Chondrocyte (in vitro differentiated cells): ENCODE results near the gene NRIP2. TPM values are rescaled to one million over a fixed set of nuclear protein-coding genes. Genes with fewer than 3 reads are reported as not detected.

Source experiments
- DNase-seq: peaks from one replicate; pipeline ENCODE4 v3.0.0; 2021; ENCODE audit warnings: mixed read lengths, low spot score
- H3K27ac Mint-ChIP-seq: one replicate; pipeline ENCODE4 v1.8.0; 2021; ENCODE audit warnings: mild to moderate bottlenecking, moderate library complexity, mixed read lengths; ENCODE audit not compliant: unreplicated experiment
- H3K27me3 Mint-ChIP-seq: 2 replicates; pipeline ENCODE4 v1.8.0; 2021; ENCODE audit warnings: low read depth, mixed read lengths
- H3K36me3 Mint-ChIP-seq: 2 replicates; pipeline ENCODE4 v1.8.0; 2021; ENCODE audit warnings: low read depth, mixed read lengths
- H3K4me1 Mint-ChIP-seq: 2 replicates; pipeline ENCODE4 v1.8.0; 2021; ENCODE audit warnings: low read depth, mild to moderate bottlenecking, mixed read lengths
- H3K4me3 Mint-ChIP-seq: one replicate; pipeline ENCODE4 v1.8.0; 2021; ENCODE audit warnings: mild to moderate bottlenecking, moderate library complexity, mixed read lengths; ENCODE audit not compliant: unreplicated experiment
- H3K9me3 Mint-ChIP-seq: 2 replicates; pipeline ENCODE4 v1.8.0; 2021; ENCODE audit warnings: low read depth, mixed read lengths
- CTCF ChIP-seq: fragments of 200-600 bp; sonication (generic); IDR thresholded peaks from 2 replicates; pipeline ENCODE4 v1.5.0; 2021; ENCODE audit warnings: antibody characterized with exemption, mild to moderate bottlenecking, moderate library complexity
- total RNA-seq: library from RNA; stranded (reverse); gene quantifications from 3 replicates; pipeline ENCODE4 v1.2.1, GENCODE V29; 2021

Gene NRIP2
- total RNA-seq, 1 donor from 2014 or later: 0.25 TPM

DNA sequence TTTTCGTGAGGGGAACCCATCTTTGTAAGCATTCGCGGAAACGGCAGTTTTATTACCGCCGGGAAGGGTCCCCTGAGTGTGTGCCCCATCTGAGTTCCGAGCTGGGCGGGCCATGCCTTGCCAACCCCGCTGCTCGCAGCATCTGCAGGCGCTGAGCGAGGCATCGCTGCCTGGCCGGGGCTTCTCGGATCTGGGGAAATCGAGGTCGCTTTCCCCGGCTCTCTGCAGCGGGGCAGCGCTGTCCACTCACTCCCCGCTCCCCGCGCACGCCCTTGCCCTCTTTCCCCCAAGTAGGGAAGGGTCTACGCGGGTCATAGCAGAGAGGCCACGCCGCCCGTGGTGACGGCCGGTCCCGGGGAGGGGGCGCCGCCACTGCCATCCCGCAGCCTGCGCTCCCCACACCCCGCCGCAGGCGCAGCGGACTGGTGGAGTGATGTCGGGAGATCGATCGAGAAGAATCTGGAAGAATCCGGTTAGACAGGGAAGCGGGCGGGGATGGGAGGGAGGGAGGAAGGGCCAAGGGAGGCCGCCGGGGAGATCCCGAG, 40.6 kb downstream of the NRIP2 start:
- no peak for DNase-seq
- Mint-ChIP-seq H3K4me3 (peak overlapping the region; percentile 68), H3K9me3 (no peaks in the 10 kb centered on the region), H3K27me3 (no peaks in the 10 kb centered on the region), H3K36me3 (peaks cover 12% of the 10 kb centered on the region), H3K27ac (peak overlapping the region; percentile 32), H3K4me1 (peaks cover 16% of the 10 kb centered on the region)
- TF ChIP-seq CTCF: no peak

GRCh38 chr12:2793561-2793960, 41.3 kb downstream of the NRIP2 start:
- no peaks in the 10 kb centered on the region for H3K27me3 Mint-ChIP-seq

GRCh38 chr12:2792671-2793500, 41.9 kb downstream of the NRIP2 start:
- H3K4me3 Mint-ChIP-seq: no peak overlapping the region
- H3K36me3 Mint-ChIP-seq: peaks cover 6% of the 10 kb centered on the region
- peaks cover 16% of the 10 kb centered on the region for H3K4me1 Mint-ChIP-seq
- no peaks in the 10 kb centered on the region for H3K9me3 Mint-ChIP-seq
- H3K27ac Mint-ChIP-seq: no peak overlapping the region
- DNase-seq: no peak
- TF ChIP-seq CTCF: no peak
- peaks cover 4% of the 10 kb centered on the region for H3K27me3 Mint-ChIP-seq

More at GRCh38 chr12:2793561-2793960, 41.3 kb downstream of the NRIP2 start:
- peaks cover 7% of the 10 kb centered on the region for H3K36me3 Mint-ChIP-seq
- peaks cover 16% of the 10 kb centered on the region for H3K4me1 Mint-ChIP-seq
- no peak for TF ChIP-seq CTCF
- no peak for DNase-seq
- no peak overlapping the region for H3K27ac Mint-ChIP-seq
- H3K4me3 Mint-ChIP-seq: peak overlapping the region; percentile 68
- H3K9me3 Mint-ChIP-seq: no peaks in the 10 kb centered on the region

DNA sequence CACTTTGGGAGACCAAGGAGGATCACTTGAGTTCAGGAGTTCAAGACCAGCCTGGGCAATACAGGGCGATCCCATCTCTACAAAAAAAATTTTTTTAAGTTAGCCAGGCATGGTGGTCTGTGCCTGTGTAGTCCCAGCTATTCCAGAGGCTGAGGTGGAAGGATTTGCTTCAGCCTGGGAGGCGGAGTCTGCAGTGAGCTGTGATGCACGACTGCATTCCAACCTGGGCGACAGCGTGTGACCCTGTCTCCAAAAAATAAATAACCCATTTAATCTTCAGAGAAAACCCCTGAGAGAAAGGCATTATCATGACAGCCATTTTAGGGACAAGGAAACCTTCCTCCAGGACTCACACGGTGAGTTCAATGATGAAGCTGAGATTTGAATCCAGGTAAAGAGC, 43.7 kb downstream of the NRIP2 start:
- no peak overlapping the region for H3K27ac Mint-ChIP-seq
- no peak for TF ChIP-seq CTCF
- H3K4me1 Mint-ChIP-seq: peaks cover 2% of the 10 kb centered on the region
- peaks cover 3% of the 10 kb centered on the region for H3K36me3 Mint-ChIP-seq
- H3K27me3 Mint-ChIP-seq: peaks cover 4% of the 10 kb centered on the region
- H3K9me3 Mint-ChIP-seq: no peaks in the 10 kb centered on the region
- DNase-seq: no peak
- H3K4me3 Mint-ChIP-seq: no peak overlapping the region

DNA sequence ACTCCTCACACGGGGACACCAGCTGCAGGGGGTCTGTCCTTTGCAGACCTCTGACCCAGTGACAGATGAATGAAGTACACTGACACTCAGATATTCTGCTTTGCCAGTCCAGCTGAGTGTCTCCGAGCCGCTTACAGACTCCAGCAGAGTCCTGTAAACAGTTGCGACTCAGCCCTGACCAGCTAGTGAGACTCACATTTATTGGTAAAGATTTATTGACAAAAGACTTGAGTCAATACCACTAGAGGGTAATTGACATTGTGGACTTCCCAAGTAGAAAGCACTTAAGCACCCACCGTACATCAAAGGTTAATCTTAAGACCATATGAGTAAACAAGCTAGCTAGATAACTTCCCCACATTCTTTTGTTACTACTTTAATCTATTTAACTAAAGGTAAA, 49.8 kb downstream of the NRIP2 start:
- no peak for TF ChIP-seq CTCF
- Mint-ChIP-seq H3K36me3 (peaks cover 3% of the 10 kb centered on the region), H3K4me1 (peaks cover 6% of the 10 kb centered on the region), H3K27me3 (peaks cover 24% of the 10 kb centered on the region), H3K4me3 (no peak overlapping the region), H3K27ac (no peak overlapping the region), H3K9me3 (no peaks in the 10 kb centered on the region)
- no peak for DNase-seq
